ENCODE data around the gene TSC22D4. TPM values are rescaled to one million over a fixed set of nuclear protein-coding genes. Genes with fewer than 3 reads are reported as not detected.

Gene TSC22D4
- total and polyA plus RNA-seq, 9 of the 15 experiments (the other 6 are each of a cell fraction or from before 2014, with no cell fraction given) = 0.37 to 107 (median 28.7) TPM

- TF ChIP-seq SAFB (IDR thresholded peaks at IDR 0.05; ENCODE audit: borderline replicate concordance, low read depth, low read length) = no peak
- no peak for TF ChIP-seq EZH2 (IDR thresholded peaks at IDR 0.05; ENCODE audit: borderline replicate concordance, low read depth, low read length)
- no peak for TF ChIP-seq HMG20B (CRISPR knock-in tag; IDR thresholded peaks at IDR 0.05)
- TF ChIP-seq ZNF282 (CRISPR knock-in tag; IDR thresholded peaks at IDR 0.05) = no peak
- no peak for TF ChIP-seq TSHZ1 (CRISPR knock-in tag; IDR thresholded peaks at IDR 0.05)
- 0 out of 2 replicates have a peak, but pooled peaks have one; percentile 16 for TF ChIP-seq ZNF592 (IDR thresholded peaks at IDR 0.05)
- 0 out of 2 replicates have a peak, but pooled peaks have one; percentile 27 for TF ChIP-seq HES1 (IDR thresholded peaks at IDR 0.05; ENCODE audit: low read depth)
- TF ChIP-seq ZNF217 (CRISPR knock-in tag; IDR thresholded peaks at IDR 0.05) = no peak
- TF ChIP-seq BRF1 (IDR thresholded peaks at IDR 0.05; ENCODE audit: borderline replicate concordance, extremely low read depth, insufficient read length) = no peak
- peak; percentile 89 for TF ChIP-seq EP400 (IDR thresholded peaks at IDR 0.05)
- no peak for TF ChIP-seq ESRRB (CRISPR knock-in tag; IDR thresholded peaks at IDR 0.05; ENCODE audit: borderline replicate concordance)
- TF ChIP-seq CBX1 (IDR thresholded peaks at IDR 0.05; ENCODE audit: low read depth) = peak; percentile 84; the same call in 1 of the 2 replicates
- TF ChIP-seq ETV5 (CRISPR knock-in tag; IDR thresholded peaks at IDR 0.05; ENCODE audit: low read depth) = peak; percentile 62; the same call in 1 of the 2 replicates
- peak; percentile 71 for TF ChIP-seq CCNT2 (IDR thresholded peaks at IDR 0.05; ENCODE audit: borderline replicate concordance, extremely low read depth, insufficient read length, low read depth, low read length)
- peak; percentile 79 for TF ChIP-seq KDM5B (IDR thresholded peaks at IDR 0.05; ENCODE audit: insufficient replicate concordance, low read depth, low read length)
- no peak for TF ChIP-seq ZNF184 (CRISPR knock-in tag; IDR thresholded peaks at IDR 0.05)
- no peak for TF ChIP-seq ZNF512 (tag; IDR thresholded peaks at IDR 0.05)
Measured at GRCh38 chr7:100478958-100479660, at the start of gene TSC22D4 (continued).

Measured in K562 (cell line).